GM12892 (cell line): ENCODE data around the gene ANKRD44.

Source experiments
- POLR2A ChIP-seq: IDR thresholded peaks from 2 replicates; pipeline ENCODE4 v1.6.1; 2011; ENCODE audit warnings: low read depth, low read length, control low read depth
- POLR2AphosphoS5 ChIP-seq: IDR thresholded peaks from 2 replicates; pipeline ENCODE4 v1.6.1; 2011; ENCODE audit warnings: low read depth, low read length, control low read depth
- TAF1 ChIP-seq: IDR thresholded peaks from 2 replicates; pipeline ENCODE4 v1.6.1; 2011; ENCODE audit warnings: low read depth, mild to moderate bottlenecking, control low read depth, low read length, borderline replicate concordance

DNA sequence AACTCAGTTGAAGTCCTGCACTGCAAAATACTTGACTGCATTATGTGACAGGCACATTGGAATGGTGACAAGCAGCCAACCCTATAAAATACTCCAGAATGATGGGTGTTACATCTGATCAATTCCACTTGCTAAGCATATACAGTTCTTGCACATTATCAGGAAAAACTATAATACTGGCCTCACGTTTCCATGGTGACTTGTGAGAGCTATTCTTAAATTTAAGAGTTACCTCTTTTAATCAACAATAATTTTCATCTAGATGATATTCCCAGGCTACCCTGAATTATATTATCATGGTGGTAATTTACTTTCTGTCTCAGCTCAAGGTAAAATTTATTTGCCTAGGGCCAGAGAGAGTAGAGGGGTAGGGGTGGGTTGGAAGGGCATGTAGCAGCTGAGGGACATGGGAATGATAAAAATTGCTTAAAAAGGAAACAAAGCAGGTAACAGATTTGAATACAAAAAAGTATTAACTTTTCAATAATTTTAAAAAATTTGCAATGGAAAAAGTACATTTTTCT is 251.7 kb downstream of the ANKRD44 start:
- TF ChIP-seq POLR2A: no peak
- no peak for TF ChIP-seq POLR2AphosphoS5
- no peak for TF ChIP-seq TAF1
